ENCODE results near the gene NACC1.

Gene NACC1

DNA sequence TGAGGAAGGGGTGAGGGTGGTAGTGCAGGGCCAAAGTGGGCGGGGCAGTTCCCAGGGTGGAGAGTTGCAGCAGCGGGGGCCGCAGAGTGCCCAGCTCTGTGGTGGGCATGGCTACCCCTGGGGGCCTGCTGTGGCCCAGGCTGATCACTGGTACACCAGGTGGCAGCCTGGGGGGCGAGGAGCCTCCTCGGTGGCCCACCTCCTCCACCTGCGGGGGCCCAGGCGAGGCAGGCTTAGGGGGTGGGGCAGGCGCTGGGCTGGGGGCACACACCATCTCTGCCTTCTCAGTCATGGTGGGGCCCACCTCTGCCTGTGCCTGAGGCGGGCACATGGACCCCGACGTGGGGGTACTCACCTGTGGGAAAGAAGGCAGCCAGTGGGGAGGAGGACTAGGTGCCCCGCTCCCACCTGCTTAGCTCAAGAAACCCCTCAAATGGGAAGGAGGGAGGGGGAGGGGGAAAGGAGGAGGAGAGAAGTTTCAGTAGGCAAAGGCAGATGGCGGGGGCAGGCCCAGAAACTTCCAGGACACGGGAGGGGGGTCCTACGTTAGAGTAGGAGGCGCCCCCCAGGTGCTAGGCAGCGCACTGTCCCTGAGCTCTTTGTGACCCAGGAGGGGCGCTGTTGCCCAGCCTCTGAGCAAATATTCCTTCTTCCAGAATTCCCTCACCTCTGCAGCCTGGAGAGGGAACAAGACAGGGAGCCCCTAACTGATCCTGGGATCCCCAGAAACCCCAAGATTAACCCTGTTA is 17.0 kb upstream of the NACC1 start:
- no peak for DNase-seq

- DNase-seq = no peak
Measured at GRCh38 chr19:13101590-13102415, 16.3 kb upstream of the NACC1 start.

- DNase-seq = no peak
Measured at GRCh38 chr19:13102416-13102665, 15.7 kb upstream of the NACC1 start.

DNA sequence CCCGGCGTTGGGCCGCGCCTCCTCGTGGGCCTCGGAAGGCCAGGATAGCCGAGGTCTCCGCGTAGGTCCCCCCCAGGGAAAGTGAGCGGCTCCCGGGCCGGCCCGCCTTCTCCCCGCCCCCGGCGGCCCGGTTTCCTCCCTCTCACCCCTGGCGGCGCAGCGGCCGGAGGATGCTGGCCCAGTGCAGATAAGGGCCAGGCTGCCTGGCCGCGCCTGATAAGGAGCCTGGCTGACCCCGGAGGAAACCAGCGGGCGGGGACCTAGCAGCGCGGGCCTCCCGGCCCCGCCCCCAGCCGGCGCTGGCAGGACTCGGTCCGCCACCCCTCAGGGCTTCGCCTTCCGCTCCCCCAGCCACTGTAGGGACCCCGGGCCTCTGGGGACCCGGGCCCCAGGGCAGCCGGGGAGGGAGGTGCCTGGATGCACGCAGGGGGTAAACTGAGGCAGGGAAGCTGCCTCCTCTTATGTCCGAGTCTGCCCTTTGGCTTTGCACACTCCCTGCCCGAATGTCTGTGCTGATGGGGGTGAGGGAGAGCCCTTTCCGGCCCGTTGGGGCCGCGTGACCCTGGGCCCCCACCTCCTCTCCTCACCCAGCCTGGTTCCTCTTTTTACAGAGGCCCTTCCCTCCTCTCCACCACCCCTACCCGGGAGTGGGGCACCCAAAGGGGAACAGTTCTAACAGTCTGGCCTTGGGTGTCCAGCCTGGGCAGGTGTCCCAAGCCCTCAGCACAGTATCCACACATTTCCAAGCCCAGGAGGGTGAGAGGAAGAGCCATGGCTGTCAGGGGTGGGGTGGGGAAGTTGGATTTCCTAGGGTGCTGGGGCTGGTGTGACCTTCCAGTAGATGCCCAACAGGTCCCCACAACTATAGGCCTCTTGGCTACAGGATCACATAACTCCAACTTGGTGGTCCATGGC is 15.1 kb upstream of the NACC1 start, which contains the start of gene LYL1:
LYL1 (minus strand) TSS at position 193 of the 915 bp plus-strand sequence. CDS start 1,687 bp downstream, outside the sequence.
- peak; percentile 74 to 75 for DNase-seq

DNA sequence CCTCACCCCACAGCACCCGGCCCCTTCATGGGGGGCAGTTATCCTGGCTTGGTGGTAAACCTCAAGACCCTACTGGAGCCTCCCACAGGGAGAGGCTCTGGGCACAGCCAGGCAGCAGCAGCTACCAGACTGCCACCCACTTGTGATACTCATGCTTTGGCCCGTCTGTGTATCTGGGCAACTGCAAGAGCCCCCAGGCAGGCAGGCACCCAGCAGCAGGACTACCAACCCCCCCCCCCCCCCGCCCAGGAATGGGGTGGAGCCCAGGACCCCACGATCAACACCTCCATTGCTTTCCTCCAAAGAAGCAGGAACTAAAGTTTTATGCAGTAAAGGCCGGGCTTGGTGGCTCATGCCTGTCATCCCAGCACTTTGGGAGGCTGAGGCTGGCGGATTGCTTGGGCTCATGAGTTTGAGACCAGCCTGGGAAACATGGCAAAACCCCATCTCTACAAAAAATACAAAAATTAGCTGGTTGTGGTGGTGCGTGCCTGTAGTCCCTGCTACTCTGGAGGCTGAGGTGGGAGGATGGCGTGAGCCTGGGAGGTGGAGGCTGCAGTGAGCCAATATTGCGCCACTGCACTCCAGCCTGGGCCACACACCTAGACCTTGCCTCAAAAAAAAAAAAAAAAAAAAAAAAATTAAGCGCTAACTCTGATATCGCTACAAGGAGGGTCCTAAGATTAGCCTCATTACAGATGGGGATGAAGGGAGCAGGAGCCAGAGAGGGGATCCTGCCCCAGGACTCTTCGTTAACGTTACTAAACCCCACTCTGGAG is 14.3 kb upstream of the NACC1 start:
- DNase-seq = no peak

- DNase-seq = peak; percentile 25 to 58
Measured at GRCh38 chr19:13104360-13104847, 13.7 kb upstream of the NACC1 start.

DNA sequence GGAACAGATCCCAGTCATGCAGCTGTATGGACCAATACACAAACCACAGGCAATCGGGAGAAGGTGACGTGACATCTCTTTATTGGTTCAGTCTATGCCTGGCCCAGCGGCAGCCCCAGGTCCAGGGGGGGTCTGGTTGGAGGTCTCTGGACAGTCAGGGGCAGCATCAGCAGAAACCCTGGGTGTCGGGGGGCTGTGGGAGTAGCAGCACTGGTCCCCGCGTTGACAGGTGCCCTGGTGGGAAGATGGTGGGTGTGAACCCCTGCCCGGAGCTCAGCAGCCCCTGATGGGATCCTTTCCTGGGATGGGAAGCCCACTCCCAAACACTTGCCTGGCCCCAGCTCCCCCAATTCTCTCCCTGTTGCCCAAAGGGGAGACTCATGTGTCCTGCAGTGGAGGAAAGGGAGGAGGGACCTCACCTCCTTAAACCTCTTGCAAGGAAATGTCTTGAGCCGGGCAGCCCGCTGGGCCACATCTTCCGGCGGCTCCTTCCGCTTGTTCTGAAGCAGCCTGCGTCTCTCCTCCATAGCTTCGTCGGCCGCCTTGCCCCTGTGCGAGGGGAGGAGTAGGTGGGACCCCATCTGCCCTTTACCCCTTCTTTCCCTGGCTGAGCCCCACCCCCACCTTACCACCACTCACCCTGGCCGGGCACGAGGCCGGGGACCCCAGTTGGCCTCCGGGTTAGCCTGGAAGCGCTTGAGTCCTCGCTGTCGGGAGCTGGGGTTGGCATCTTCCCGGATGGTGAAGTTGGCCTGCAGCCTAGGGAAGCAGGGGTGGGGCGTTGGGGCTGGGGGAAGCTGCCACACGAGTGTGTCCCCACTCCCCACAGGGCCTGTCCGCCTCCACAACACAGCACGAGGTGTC is 13.0 kb upstream of the NACC1 start:
- peak in 1 of 2 donors; percentile 15 for DNase-seq

- DNase-seq = no peak
Measured at GRCh38 chr19:13109361-13110098, 8.5 kb upstream of the NACC1 start.

DNA sequence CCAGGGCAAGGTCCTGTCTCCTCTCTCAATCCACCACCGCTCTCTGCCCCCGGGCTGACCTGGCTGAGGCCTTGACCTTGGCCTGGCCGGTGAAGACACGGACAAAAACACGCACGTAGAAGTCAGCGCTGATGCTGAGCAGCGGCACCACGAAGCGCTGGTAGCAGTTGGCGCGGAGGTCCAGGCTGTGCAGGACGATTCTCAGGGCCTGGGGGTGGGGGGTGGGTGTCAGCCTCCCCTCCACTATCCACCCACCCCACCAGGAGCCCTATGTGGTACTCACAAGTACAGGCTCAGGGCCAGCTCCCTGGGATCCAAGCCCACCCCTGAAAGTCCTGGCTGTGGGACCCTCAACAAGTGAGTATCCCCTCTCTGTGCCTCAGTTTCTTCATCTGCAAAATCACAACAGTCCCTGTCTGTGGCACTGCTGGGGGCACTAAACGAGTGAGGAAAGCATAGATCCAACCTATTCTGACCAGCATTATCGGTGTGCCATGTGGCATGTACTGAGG is 7.9 kb upstream of the NACC1 start:
- DNase-seq = no peak

GRCh38 chr19:13112555-13112954 is 5.5 kb upstream of the NACC1 start:
- no peak for DNase-seq

DNA sequence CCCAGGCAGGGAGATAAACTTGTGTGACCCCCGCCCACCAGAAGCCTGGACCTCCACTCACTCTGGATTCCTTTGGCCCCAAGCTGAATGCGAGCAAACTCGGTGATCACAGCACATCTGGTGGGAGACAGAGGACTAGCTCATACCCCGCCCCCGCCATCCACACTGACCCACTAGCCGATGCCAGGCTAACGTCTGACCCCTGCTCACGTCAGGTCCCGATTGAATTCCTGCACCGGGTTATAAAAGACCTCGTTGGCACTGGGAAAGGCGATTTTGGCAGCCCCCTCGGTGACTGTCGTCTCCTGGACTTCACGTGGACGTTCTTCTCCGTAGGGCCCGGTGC is 2.2 kb upstream of the NACC1 start:
- no peak for DNase-seq

DNA sequence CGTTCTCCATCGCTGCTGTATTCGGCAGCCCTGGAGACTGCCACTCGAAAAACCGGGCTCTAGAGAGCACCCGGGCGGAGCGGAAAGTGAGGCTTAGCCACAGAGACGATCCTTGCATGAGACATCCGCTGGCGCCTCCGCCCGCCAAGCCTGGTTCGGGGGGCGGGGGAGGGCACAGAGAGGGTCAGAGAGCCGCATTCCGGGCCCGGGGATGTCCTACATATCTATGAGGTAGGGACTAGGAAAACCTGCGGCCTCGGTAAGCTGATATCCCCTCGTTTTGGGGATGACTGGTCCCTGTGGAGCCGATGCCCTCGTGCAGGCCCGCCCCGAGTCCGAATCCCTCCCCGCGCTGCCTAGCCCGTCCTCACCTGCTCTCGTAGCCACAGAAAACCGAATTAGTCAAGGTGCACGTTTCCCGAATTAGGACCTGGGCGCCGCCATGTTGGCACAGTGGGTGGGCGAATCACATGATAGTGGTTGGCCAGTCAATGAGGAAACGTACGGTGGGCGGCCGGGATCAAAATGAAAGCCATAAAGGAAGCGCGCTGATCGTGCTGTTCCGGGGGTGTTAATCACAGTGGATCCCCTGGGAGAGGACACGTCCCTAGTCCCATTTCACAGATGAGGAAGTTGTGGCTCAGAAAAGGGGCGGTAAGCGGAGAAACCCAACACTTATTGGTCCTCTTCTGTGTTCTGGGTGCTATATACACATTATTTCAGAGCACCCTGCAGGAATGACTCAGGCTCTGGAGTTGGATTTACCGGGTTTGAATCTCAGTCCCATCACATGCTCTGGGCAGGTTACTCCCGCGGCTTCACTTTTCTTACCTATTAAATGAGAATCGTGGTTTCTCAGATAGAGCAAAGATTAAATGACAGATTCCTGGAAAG is 1.5 kb upstream of the NACC1 start, which contains the start of gene TRMT1:
TRMT1 (minus strand) TSS at position 459 of the 894 bp plus-strand sequence; CDS start at position 118, 341 bp downstream.
- peak; percentile 96 to 98 for DNase-seq

- no peak for DNase-seq
Measured at GRCh38 chr19:13117176-13117771, 790 bp upstream of the NACC1 start.

DNA sequence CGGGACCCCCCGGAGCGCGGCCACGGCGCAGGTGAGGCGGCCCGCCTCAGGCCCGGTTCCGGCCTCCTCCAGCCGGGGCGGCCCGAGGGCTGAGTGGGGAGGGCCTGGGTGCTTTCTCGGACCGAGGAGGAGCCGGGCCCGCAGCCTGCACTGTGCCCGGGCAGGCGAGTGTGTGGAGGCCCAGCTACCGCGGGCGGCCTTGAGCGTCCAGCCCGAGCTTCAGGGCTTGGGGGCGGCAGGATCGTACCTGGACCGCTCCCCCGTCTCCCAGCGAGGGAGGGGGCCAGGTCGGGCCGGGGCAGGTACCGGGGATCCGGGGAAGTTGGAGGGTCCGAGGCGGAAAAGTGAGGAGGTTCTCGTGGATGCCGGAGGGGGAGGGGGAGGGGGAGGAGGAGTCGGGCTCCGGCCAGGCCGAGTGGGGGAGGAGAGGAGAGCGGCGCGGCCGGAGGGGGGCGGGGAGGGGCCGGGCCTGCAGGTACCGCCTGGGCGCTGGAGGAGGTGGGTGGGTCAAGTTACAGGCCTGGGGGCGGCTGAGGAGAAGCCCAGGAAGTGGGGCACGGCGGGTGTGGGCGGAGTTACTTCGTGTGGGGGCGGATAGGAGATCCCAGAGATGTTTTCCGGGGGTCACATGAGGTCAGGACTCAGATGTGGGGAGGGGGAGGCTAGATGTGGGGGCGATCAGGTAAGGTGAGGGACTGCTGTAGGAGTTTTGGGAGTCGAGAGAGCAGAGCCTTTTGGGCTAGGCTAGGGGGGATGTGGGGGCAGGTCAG is 545 bp downstream of the NACC1 start:
- peak; percentile 25 for DNase-seq

DNA sequence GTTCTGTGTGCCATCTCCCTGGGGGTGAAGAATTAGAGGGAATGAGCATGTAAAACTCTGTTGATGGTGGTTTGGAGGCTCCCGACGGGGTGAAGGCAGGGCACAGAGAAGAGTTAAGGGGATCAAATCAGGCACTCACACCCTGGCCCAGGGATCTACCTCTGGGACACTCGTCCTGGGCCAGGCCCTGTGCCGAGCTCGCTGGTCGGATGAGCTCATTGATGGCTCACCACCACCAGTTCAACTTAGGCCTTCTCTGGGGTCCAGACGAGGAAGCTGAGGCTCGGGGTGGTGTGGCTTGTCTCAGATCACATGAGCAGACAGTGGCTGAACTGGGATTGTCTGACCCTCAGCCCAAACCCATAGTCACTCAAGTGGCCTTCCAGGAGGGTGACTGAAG is 1.6 kb downstream of the NACC1 start:
- peak; percentile 43 to 78 for DNase-seq

DNA sequence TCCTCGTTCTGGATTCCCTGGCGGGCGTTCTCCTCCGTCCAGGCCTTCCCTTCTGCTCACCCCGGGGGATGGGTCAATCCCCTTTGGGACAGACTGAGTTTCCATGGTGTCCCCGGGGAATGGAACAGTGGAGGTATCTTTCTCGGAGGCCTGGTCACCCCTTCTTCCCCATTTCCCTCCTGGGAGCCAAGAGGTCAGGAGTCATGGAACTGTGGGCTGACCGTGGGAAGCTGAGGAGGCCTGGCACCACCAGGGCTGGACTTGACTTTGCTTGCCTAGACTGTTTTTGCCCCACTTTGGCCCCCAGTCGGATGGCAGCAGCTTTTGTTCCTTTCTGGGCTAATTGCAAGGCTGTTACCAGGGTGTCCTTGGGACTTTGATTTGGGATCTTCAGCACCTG is 2.0 kb downstream of the NACC1 start:
- peak; percentile 7 to 34 for DNase-seq

GRCh38 chr19:13120817-13121216 is 2.8 kb downstream of the NACC1 start:
- DNase-seq = no peak

Data from inflammatory macrophage treated with lipopolysaccharide for 1 hour (primary cell).